ENCODE results near the gene GDI2. TPM values are rescaled to one million over a fixed set of nuclear protein-coding genes. Genes with fewer than 3 reads are reported as not detected.
"Not testable (repeated sequence)": the region's sequence is repeated elsewhere in the genome, so short reads cannot be mapped to it uniquely, and the experiment has no call there.

The GDI2 gene
- total and polyA plus RNA-seq, 3 experiments from 2014 or later: 171 to 319 (median 311) TPM

GRCh38 chr10:5810225-5810624, 3.0 kb downstream of the GDI2 start:
- H3K27me3 Mint-ChIP-seq: no peaks in the 10 kb centered on the region
- ChIA-PET POLR2A (no interaction called here), CTCF (interaction anchor here (0.9 to 1.1 kb wide), 2 partner anchors 64 to 80 kb away, joined by 3 read pairs; partner anchors contain the start of genes ANKRD16 and FBH1)
- peaks cover 0 to 26% (median 8%) of the 10 kb centered on the region in 3 donors for H3K36me3 Mint-ChIP-seq
- peaks cover 70% of the 10 kb centered on the region for H3K4me1 ChIP-seq (ENCODE audit: insufficient read depth, low read length)
- H3K27ac ChIP-seq (ENCODE audit: low read depth, low read length): no peak overlapping the region
- H3K27ac Mint-ChIP-seq: peak overlapping the region; percentile 62 to 99 (median 90)
- no peak for DNase-seq
- H3K4me3 ChIP-seq (ENCODE audit: low read length): no peak overlapping the region
- H3K27me3 ChIP-seq (ENCODE audit: insufficient read depth, low read length, poor library complexity, severe bottlenecking): no peaks in the 10 kb centered on the region
- H3K4me3 Mint-ChIP-seq: peak overlapping the region; percentile 62 to 97 (median 87)
- H3K4me1 Mint-ChIP-seq: peaks cover 74 to 83% (median 82%) of the 10 kb centered on the region in 3 donors
- no peaks in the 10 kb centered on the region for H3K9me3 Mint-ChIP-seq
- no peaks in the 10 kb centered on the region for H3K9me3 ChIP-seq (ENCODE audit: low read length)
- H3K36me3 ChIP-seq (ENCODE audit: insufficient read depth, low read length): peaks cover 4% of the 10 kb centered on the region

- no peak overlapping the region for H3K27ac ChIP-seq (ENCODE audit: low read depth, low read length)
- CTCF ChIA-PET: interaction anchor here (0.9 to 1.1 kb wide), 2 partner anchors 64 to 80 kb away, joined by 3 read pairs; partner anchors contain the start of genes ANKRD16 and FBH1
- Mint-ChIP-seq H3K4me3 (peak overlapping the region; percentile 62 to 97 (median 87)), H3K27ac (peak overlapping the region; percentile 0 to 99 (median 90)), H3K36me3 (peaks cover 0 to 26% (median 8%) of the 10 kb centered on the region in 3 donors), H3K27me3 (no peaks in the 10 kb centered on the region), H3K9me3 (no peaks in the 10 kb centered on the region), H3K4me1 (peaks cover 68 to 77% (median 77%) of the 10 kb centered on the region in 3 donors)
- peaks cover 4% of the 10 kb centered on the region for H3K36me3 ChIP-seq (ENCODE audit: insufficient read depth, low read length)
- POLR2A ChIA-PET: no interaction called here
- peak overlapping the region; percentile 33 for H3K4me3 ChIP-seq (ENCODE audit: low read length)
- DNase-seq: peak in 1 of 5 donors; percentile 13
- H3K4me1 ChIP-seq (ENCODE audit: insufficient read depth, low read length): peaks cover 64% of the 10 kb centered on the region
- no peaks in the 10 kb centered on the region for H3K9me3 ChIP-seq (ENCODE audit: low read length)
- no peaks in the 10 kb centered on the region for H3K27me3 ChIP-seq (ENCODE audit: insufficient read depth, low read length, poor library complexity, severe bottlenecking)
Measured at GRCh38 chr10:5809527-5810154, 3.6 kb downstream of the GDI2 start.

DNA sequence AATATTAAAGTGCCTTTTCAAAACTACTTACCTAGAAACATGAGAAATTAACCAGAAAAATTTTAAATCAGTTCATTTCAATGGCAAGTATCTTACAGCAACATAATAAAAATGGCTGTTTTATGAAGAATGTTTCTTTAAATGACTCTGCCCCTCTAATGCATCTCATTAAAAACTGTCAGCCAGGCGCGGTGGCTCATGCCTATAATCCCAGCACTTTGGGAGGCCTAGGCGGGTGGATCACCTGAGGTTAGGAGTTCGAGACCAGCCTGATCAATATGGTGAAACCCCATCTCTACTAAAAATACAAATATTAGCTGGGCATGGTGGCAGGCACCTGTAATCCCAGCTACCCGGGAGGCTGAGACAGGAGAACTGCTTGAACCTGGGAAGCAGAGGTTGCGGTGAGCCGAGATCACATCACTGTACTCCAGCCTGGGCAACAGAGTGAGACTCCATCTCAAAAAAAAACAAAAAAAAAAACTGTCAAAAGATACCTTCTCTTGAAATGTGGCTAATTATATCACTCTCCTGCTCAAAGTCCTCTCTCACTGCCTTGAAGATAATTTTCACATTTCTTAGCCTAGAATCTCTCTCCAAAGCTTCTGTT, 4.3 kb downstream of the GDI2 start:
- H3K9me3 Mint-ChIP-seq; H3K36me3 ChIP-seq (ENCODE audit: insufficient read depth, low read length); CTCF ChIA-PET; POLR2A ChIA-PET; H3K9me3 ChIP-seq (ENCODE audit: low read length); H3K27me3 Mint-ChIP-seq; DNase-seq; H3K4me3 ChIP-seq (ENCODE audit: low read length); H3K27me3 ChIP-seq (ENCODE audit: insufficient read depth, low read length, poor library complexity, severe bottlenecking); H3K27ac ChIP-seq (ENCODE audit: low read depth, low read length): not testable (repeated sequence)
- Mint-ChIP-seq H3K36me3 (peaks cover 0 to 30% (median 8%) of the 10 kb centered on the region in 3 donors), H3K4me3 (peak overlapping the region; percentile 62 to 97 (median 87)), H3K4me1 (peaks cover 66 to 78% (median 77%) of the 10 kb centered on the region in 3 donors), H3K27ac (peak overlapping the region; percentile 60 to 99 (median 90))
- H3K4me1 ChIP-seq (ENCODE audit: insufficient read depth, low read length): peaks cover 56% of the 10 kb centered on the region

DNA sequence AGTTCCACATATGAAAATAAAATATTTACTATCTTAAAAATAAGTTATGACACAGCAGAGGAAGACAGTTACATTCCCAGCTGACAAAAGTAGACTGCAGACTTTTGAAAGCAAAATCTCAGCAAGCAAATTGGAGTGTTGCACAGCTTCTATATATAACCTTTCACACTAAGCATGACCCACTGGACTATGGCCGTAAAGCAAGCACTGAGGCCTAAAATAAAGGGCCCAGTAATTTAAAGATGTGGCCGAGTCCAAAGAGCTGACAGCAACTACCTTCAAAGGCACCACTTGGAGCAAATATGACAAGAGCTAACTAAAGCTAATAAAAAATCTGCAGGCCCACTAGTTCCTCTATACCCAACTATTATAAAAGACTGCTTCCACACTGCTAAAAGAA, 6.5 kb downstream of the GDI2 start:
- H3K4me3 ChIP-seq (ENCODE audit: low read length): no peak overlapping the region
- H3K4me1 ChIP-seq (ENCODE audit: insufficient read depth, low read length): peaks cover 50% of the 10 kb centered on the region
- peak overlapping the region in 5 of 8 donors; percentile 29 to 66 (median 47) for H3K27ac Mint-ChIP-seq
- CTCF ChIA-PET: interaction anchor here (0.9 kb wide), 1 partner anchor 66 kb away, joined by 3 read pairs; no protein-coding TSS in a partner anchor
- DNase-seq: no peak
- no peaks in the 10 kb centered on the region for H3K9me3 Mint-ChIP-seq
- peaks cover 4% of the 10 kb centered on the region for H3K36me3 ChIP-seq (ENCODE audit: insufficient read depth, low read length)
- H3K4me1 Mint-ChIP-seq: peaks cover 71 to 88% (median 84%) of the 10 kb centered on the region in 3 donors
- H3K27me3 Mint-ChIP-seq: no peaks in the 10 kb centered on the region
- POLR2A ChIA-PET: interaction anchor here (0.9 kb wide), 1 partner anchor 8 kb away, joined by 4 read pairs; no protein-coding TSS in a partner anchor
- H3K36me3 Mint-ChIP-seq: peaks cover 0 to 25% (median 10%) of the 10 kb centered on the region in 3 donors
- no peaks in the 10 kb centered on the region for H3K9me3 ChIP-seq (ENCODE audit: low read length)
- H3K4me3 Mint-ChIP-seq: peak overlapping the region in 4 of 7 donors; percentile 10 to 28 (median 18)
- H3K27me3 ChIP-seq (ENCODE audit: insufficient read depth, low read length, poor library complexity, severe bottlenecking): no peaks in the 10 kb centered on the region
- no peak overlapping the region for H3K27ac ChIP-seq (ENCODE audit: low read depth, low read length)

GRCh38 chr10:5805711-5806110, 7.5 kb downstream of the GDI2 start:
- Histone ChIP-seq H3K27me3 (ENCODE audit: insufficient read depth, low read length, poor library complexity, severe bottlenecking) (no peaks in the 10 kb centered on the region), H3K4me3 (ENCODE audit: low read length) (no peak overlapping the region), H3K36me3 (ENCODE audit: insufficient read depth, low read length) (peaks cover 4% of the 10 kb centered on the region), H3K9me3 (ENCODE audit: low read length) (no peaks in the 10 kb centered on the region), H3K4me1 (ENCODE audit: insufficient read depth, low read length) (peaks cover 41% of the 10 kb centered on the region), H3K27ac (ENCODE audit: low read depth, low read length) (no peak overlapping the region)
- no peak for DNase-seq
- peaks cover 0 to 27% (median 10%) of the 10 kb centered on the region in 3 donors for H3K36me3 Mint-ChIP-seq
- POLR2A ChIA-PET: no interaction called here
- no peaks in the 10 kb centered on the region for H3K27me3 Mint-ChIP-seq
- H3K9me3 Mint-ChIP-seq: no peaks in the 10 kb centered on the region
- no peak overlapping the region for H3K4me3 Mint-ChIP-seq
- peaks cover 60 to 82% (median 73%) of the 10 kb centered on the region in 3 donors for H3K4me1 Mint-ChIP-seq
- H3K27ac Mint-ChIP-seq: peak overlapping the region in 2 of 8 donors; percentile 3 to 28
- CTCF ChIA-PET: no interaction called here

- H3K36me3 ChIP-seq (ENCODE audit: insufficient read depth, low read length): peaks cover 8% of the 10 kb centered on the region
- H3K9me3 ChIP-seq (ENCODE audit: low read length): no peaks in the 10 kb centered on the region
- Mint-ChIP-seq H3K27me3 (no peaks in the 10 kb centered on the region), H3K9me3 (no peaks in the 10 kb centered on the region), H3K4me1 (peaks cover 60 to 82% (median 73%) of the 10 kb centered on the region in 3 donors), H3K27ac (peak overlapping the region in 2 of 8 donors; percentile 69 to 70), H3K36me3 (peaks cover 0 to 32% (median 13%) of the 10 kb centered on the region in 3 donors), H3K4me3 (no peak overlapping the region)
- peaks cover 37% of the 10 kb centered on the region for H3K4me1 ChIP-seq (ENCODE audit: insufficient read depth, low read length)
- ChIA-PET CTCF (no interaction called here), POLR2A (no interaction called here)
- no peaks in the 10 kb centered on the region for H3K27me3 ChIP-seq (ENCODE audit: insufficient read depth, low read length, poor library complexity, severe bottlenecking)
- DNase-seq: no peak
- H3K27ac ChIP-seq (ENCODE audit: low read depth, low read length): no peak overlapping the region
- no peak overlapping the region for H3K4me3 ChIP-seq (ENCODE audit: low read length)
Measured at GRCh38 chr10:5805260-5805659, 8.0 kb downstream of the GDI2 start.

DNA sequence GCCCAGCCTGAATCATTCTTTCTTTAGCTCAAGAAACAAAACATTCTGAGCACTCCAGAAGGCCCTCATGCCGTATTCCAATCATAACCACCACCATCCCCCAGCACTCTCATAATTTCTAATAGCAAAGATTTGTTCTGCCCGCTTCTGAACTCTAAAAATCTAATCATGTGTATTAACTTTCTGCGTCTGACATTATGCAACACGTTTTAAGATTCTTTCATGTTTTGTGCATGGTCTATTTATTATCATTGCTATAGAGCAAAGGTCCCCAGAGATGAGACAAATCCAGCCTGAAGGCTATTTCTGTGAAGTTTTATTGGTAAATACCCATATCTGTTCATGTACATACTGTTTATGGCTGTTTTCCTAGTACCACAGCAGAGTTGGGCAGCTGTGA, 8.8 kb downstream of the GDI2 start:
- H3K27me3 Mint-ChIP-seq: no peaks in the 10 kb centered on the region
- H3K27ac ChIP-seq (ENCODE audit: low read depth, low read length): no peak overlapping the region
- POLR2A ChIA-PET: no interaction called here
- no peak overlapping the region for H3K4me3 ChIP-seq (ENCODE audit: low read length)
- no peaks in the 10 kb centered on the region for H3K9me3 Mint-ChIP-seq
- no peak for DNase-seq
- peaks cover 0 to 38% (median 16%) of the 10 kb centered on the region in 3 donors for H3K36me3 Mint-ChIP-seq
- no peaks in the 10 kb centered on the region for H3K9me3 ChIP-seq (ENCODE audit: low read length)
- H3K4me1 ChIP-seq (ENCODE audit: insufficient read depth, low read length): peaks cover 28% of the 10 kb centered on the region
- no peak overlapping the region for H3K4me3 Mint-ChIP-seq
- H3K27me3 ChIP-seq (ENCODE audit: insufficient read depth, low read length, poor library complexity, severe bottlenecking): no peaks in the 10 kb centered on the region
- peaks cover 13% of the 10 kb centered on the region for H3K36me3 ChIP-seq (ENCODE audit: insufficient read depth, low read length)
- CTCF ChIA-PET: no interaction called here
- H3K27ac Mint-ChIP-seq: peak overlapping the region in 6 of 8 donors; percentile 2 to 58 (median 28)
- H3K4me1 Mint-ChIP-seq: peaks cover 52 to 81% (median 71%) of the 10 kb centered on the region in 3 donors

- H3K4me1 ChIP-seq (ENCODE audit: insufficient read depth, low read length): peaks cover 2% of the 10 kb centered on the region
- Mint-ChIP-seq H3K4me3 (no peak overlapping the region), H3K9me3 (no peaks in the 10 kb centered on the region), H3K36me3 (peaks cover 0 to 55% (median 18%) of the 10 kb centered on the region in 3 donors), H3K27me3 (no peaks in the 10 kb centered on the region), H3K4me1 (peaks cover 25 to 53% (median 39%) of the 10 kb centered on the region in 3 donors), H3K27ac (peak overlapping the region in 2 of 8 donors; percentile 7 to 38)
- H3K4me3 ChIP-seq (ENCODE audit: low read length): no peak overlapping the region
- ChIA-PET POLR2A (no interaction called here), CTCF (no interaction called here)
- DNase-seq: no peak
- no peaks in the 10 kb centered on the region for H3K9me3 ChIP-seq (ENCODE audit: low read length)
- no peak overlapping the region for H3K27ac ChIP-seq (ENCODE audit: low read depth, low read length)
- H3K36me3 ChIP-seq (ENCODE audit: insufficient read depth, low read length): peaks cover 21% of the 10 kb centered on the region
- no peaks in the 10 kb centered on the region for H3K27me3 ChIP-seq (ENCODE audit: insufficient read depth, low read length, poor library complexity, severe bottlenecking)
Measured at GRCh38 chr10:5800782-5801181, 12.5 kb downstream of the GDI2 start.
